ENCODE measurements around the gene LIN28A. TPM values are rescaled to one million over a fixed set of nuclear protein-coding genes. Genes with fewer than 3 reads are reported as not detected.
"Not testable (repeated sequence)": the region's sequence is repeated elsewhere in the genome, so short reads cannot be mapped to it uniquely, and the experiment has no call there.

The LIN28A gene, protein sequence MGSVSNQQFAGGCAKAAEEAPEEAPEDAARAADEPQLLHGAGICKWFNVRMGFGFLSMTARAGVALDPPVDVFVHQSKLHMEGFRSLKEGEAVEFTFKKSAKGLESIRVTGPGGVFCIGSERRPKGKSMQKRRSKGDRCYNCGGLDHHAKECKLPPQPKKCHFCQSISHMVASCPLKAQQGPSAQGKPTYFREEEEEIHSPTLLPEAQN
- total RNA-seq = under 0.01 TPM

DNA sequence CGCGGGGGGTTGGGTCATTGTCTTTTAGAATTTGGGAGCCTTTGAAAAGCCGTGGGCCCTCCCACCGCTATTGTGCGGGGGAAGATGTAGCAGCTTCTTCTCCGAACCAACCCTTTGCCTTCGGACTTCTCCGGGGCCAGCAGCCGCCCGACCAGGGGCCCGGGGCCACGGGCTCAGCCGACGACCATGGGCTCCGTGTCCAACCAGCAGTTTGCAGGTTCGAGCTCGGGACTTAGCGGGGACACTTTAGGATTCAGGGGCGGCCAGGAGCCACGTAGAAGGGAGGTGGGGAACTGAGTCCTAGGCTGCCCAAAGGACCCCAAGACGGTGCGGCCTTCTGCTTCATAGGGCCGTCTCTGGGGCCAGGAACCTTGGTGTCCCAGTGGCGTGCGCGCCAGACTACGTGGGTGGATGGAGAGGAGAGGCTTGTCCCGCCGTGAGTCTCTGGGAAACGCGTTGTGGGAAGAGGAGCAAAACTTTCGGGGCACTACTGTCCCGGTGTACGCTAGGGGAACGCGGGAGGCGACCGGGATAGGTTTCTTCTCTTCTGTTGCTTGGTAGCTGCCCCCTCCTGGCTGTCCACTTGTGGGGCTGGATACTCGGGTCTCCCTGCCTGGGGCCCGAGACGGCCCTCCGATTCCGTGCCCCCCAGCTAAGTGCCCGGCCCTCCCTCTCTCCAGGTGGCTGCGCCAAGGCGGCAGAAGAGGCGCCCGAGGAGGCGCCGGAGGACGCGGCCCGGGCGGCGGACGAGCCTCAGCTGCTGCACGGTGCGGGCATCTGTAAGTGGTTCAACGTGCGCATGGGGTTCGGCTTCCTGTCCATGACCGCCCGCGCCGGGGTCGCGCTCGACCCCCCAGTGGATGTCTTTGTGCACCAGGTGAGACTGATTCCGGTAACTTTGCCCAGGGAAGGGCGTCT, at the start of gene LIN28A:
TSS of gene LIN28A (plus strand) at position 112 of the 918 bp plus-strand sequence. CDS start at position 187, 75 bp downstream.
- DNase-seq (ENCODE audit: low read depth in 2 of 3, low spot score in 2 of 3) = no peak

DNA sequence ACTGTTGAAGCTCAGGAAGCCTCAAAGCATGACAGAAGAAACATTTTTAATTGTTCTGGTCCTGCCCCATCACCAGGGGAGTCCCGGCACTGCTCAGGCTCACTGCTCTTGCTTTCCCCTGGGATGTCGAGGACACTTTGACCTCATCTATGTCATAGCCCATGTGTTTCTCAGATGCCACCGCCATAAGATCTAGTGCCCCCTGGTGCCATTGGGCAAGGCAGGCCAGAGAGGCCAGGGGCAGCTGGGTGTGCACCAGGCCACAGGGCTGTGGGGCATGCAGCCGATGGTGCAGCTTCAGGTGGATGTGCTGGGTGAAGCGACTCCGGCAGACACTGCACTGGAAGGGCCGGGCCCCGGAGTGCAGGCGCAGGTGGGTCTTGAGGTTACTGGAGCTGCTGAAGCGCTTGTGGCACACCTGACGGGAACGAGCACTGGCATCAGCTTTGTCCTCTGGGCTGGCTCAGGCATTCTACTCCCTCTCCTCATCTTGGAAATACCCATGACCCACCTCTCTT, 49.0 kb upstream of the LIN28A start:
- DNase-seq (ENCODE audit: low read depth in 2 of 3, low spot score in 2 of 3) = no peak

DNA sequence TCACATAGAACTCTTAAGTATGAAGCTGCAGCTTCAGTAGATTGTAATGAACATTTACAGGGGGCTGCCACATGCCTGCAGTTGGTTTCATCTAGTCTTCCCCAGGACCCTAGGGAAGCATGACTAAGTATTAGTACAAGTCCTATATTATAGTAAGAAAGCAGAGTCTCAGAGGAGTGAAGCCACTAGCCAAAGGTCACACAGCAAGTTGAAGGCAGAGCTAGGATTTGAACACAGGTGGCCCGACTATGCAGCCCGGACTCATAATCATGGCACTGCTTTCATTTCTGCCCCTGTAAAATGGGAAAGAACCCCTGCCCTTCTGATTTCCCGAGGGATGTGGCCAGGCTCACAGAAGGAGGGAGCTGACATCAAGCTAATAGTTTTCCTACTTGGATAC, 48.3 kb upstream of the LIN28A start:
- no peak for DNase-seq (ENCODE audit: low read depth in 2 of 3, low spot score in 2 of 3)

DNA sequence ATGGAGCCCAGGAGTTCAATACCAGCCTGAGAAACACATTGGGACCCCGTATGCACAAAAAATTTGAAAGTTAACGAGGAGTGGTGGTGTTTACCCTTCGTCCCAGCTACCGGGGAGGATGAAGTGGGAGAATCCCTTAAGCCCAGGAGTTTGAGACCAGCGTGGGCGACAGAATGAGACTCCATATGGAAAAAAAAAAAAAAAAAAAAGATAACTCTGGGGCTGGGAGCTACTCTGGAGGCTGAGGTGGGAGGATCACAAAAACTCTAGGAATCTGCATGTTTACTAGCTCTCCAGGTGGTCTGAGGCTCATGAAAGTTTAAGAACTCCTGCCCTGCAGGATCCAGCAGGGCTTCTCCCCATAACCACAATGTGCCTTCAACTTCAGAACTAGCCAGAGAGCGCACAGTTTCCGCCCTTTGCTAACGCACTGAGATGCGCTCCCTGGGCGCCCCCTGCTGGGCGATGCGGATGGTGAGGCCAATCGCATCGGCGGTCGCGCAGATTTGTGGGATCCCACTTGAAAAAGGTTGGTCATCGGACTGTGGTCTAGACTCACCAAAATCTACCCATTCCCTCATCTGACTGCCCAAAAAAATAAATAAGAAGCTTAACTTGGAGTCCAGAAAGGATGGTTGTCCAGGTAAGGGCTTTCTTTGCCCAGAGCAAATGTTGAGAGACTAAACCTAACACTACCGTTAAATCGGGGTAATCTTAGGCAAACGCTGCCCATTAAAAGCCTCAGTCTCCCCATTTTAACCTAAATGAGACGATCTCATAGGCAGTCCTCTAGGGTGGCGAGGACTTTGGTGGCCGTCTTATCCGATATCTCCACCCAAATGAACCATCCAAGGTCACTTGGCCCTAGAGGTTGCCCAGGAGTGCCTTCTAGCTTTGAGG, 46.8 kb upstream of the LIN28A start:
- DNase-seq (ENCODE audit: low read depth in 2 of 3, low spot score in 2 of 3) = peak; percentile 76 to 95 (median 88)

DNA sequence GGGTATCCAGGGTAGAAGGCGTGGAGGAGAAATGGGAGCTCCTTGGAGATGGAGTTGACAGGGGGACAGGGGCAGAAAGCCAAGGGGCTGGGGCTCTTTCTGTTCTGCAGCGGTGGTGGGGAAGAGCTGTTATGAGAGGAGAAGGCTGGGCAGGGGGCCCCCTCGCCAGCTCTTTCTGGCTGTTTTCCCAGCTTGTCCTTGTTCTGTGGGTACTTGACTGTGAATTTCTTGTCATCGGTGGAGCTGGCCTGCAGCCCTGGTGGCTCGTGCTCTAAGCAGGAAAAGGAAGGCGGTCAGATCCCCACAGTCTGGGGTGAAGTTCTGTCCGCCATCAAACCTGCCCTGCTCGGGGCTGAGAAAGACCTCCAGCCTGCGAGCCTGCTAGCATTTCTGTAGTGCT, 45.7 kb upstream of the LIN28A start:
- no peak for DNase-seq (ENCODE audit: low read depth in 2 of 3, low spot score in 2 of 3)

DNA sequence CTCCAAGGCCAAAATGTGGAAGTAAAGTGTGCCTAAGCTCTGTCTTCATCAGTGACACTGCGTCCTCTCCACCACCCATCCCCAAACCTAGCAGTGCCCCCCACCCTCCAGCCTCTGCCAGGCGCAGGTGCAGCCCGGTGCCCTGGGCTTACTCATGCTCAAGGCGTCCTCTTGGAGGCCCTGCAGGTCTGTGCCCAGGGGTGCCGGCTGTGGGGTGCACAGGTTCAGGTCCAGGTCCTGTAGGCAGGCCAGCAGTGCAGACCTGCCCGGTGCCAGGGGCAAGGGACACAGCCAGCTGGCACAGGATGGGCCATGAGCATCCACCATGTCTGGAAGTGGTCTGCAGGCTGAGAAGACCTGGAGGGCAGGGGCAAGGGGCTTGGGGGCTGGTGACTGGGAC, 43.2 kb upstream of the LIN28A start:
- no peak for DNase-seq (ENCODE audit: low read depth in 2 of 3, low spot score in 2 of 3)

DNA sequence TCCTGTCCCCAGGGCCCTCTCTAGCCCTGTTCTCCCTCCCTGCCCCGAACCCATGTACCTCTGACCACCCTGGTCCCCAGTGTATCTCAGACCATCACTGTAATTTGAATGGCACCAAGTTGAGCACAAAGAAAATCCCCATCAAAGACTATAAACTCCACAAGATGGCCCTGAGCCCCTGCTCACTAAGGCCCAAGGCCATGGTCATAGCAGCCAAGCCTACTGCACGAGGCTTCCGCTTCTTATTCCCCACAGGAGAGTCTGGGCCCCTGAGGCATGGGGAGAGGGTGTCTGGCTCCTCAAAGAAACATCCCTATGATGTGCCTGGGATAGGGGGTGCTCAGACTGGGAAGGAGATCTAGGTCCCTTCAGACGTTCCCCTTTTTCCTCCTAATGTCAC, 42.6 kb upstream of the LIN28A start:
- no peak for DNase-seq (ENCODE audit: low read depth in 2 of 3, low spot score in 2 of 3)

DNA sequence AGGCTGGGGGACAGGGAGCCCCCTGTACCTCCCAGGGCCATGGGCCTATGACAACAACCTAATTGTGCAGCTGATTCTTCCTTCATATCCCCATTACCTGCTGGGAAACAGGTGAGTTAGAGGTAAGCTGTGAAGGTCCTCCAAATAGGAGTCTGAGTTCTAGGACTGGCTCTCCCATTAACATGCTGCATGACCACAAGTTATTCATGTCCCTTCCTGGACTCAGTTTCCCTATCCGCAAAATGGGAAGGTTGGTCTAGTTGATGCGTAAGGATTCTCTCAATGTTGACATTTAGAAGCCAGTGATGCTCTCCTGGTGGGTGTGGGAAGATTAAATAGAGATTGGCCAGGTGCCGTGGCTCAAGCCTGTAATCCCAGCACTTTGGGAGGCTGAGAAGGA, 42.1 kb upstream of the LIN28A start:
- no peak for DNase-seq (ENCODE audit: low read depth in 2 of 3, low spot score in 2 of 3)

DNA sequence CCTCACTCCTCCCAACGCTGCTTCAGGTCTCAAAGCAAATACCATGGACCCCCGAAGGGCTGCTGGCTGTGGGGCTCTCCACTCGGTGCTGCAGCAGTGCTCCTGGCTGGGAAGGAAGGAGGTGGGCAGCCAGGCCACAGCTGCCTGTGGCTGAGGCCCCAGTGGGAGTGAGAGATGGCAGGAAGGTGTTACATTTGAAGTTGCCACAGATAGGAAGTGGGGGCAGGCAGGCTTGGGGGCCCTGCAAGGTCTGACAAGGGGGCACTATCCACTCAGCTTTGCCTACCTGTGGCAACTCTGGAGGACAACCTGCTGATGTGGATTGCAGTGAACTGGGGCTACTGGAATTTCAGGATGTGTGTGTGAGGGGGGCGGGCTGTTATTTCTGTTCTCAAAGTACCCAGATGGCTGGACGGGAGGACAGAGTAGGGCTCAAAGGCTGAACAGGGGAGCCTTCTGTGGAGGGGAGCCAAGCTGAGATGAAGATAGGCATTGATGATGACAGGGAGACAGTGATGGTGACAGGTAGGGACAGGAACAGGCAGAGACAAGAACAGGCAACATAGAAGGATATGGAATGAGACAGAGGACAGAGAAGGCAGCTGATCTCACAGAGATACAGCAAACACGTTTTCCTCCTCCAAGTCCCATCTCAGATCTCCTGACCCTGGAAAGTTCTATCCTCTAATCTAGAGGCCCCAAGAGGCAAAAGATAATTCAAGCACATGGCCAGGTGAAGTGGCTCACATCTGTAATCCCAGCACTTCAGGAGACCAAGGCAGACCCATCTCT, 39.8 kb upstream of the LIN28A start:
- no peak for DNase-seq (ENCODE audit: low read depth in 2 of 3, low spot score in 2 of 3)

DNA sequence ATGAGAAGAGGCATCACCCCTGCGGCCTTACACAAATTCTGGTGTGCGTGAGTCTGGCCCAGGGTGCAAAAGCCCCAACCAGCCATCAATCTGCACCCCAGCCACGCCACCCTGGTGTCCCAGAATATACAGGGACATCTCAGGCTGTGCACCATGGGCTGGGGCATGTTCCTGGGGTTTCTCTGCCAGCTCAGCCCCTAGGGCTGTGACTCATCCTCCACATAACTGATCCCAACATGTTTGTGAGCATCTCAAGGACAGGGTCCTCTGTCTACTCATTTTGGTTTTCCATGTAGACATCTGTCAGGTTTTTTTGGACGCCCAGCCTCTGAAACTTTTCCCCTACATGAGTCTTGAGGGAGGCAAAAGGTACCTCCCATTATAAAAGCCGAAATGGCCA, 38.6 kb upstream of the LIN28A start:
- DNase-seq (ENCODE audit: low read depth in 2 of 3, low spot score in 2 of 3) = no peak

DNA sequence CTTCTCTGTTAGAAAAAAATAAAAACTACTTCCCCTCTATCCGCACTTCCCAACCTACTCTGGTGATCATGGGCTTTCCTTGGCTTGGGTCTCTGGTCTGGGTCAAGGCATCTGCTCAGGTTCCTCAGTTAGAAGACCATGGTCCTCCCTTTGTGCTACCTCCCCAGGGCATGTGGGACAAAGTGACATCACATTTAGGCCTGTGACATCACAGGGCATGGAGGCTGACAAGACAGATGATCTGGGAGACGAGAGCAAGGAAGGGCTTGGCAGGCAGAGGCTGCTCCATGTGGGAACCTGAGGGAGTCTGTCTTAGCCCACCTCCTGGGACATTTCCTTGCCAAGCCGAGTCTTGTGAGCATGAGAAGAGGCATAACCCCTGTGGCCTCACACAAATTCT, 38.0 kb upstream of the LIN28A start, which contains the start of gene ZNF683:
TSS of gene ZNF683 (minus strand) at position 140 of the 400 bp plus-strand sequence. CDS start 4,179 bp downstream, outside the sequence.
- DNase-seq (ENCODE audit: low read depth in 2 of 3, low spot score in 2 of 3) = not testable (repeated sequence)

DNA sequence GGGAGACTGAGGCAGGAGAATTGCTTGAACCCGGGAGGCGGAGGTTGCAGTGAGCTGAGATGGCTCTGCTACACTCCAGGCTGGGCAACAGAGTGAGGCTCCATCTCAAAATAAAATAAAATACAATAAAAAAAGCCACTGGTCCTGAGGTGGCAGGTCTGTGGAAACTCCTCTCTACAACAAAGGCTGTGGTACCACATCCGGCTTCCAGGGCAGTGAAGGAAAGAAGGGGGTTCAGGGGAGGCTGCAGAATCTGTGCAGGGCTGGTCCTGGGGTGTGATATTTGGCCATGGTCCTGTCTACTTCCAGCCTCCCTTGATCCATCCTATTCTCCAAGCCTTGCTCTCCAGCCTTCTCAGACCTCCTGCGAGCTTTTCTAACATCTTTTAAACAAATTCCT, 37.3 kb upstream of the LIN28A start:
- DNase-seq (ENCODE audit: low read depth in 2 of 3, low spot score in 2 of 3) = no peak

DNA sequence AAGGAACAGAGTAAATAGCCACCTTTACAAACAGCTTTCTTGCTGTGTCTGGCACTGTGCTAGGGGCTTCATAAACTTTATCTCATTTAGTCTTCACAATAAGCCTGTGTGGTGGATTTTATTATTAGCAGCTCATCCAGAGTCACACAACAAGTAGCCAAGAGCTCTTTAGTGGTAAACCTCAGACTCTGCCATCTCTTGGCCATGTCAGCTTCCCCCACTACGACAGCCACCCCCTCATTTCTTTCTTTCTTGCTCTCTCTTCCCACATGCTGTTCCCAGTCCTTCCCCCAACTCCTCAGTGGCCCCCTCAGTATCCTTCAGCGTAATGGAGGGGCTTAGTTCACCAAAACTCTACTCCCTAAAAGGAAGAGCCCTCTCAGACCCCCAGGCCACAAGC, 36.8 kb upstream of the LIN28A start:
- DNase-seq (ENCODE audit: low read depth in 2 of 3, low spot score in 2 of 3) = no peak

DNA sequence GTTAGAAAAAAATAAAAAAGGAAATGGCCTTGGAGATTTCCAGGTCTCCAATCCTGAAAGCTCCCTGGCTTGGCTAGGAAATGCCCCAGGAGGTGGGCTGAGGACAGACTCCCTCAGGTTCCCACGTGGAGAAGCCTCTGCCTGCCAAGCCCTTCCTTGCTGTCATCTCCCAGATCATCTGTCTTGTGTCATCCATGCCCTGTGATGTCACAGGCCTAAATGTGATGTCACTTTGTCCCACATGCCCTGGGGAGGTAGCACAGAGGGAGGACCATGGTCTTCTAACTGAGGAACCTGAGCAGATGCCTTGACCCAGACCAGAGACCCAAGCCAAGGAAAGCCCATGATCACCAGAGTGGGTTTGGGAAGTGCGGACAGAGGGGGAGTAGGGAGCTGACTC, 36.3 kb upstream of the LIN28A start:
- not testable (repeated sequence) for DNase-seq (ENCODE audit: low read depth in 2 of 3, low spot score in 2 of 3)

DNA sequence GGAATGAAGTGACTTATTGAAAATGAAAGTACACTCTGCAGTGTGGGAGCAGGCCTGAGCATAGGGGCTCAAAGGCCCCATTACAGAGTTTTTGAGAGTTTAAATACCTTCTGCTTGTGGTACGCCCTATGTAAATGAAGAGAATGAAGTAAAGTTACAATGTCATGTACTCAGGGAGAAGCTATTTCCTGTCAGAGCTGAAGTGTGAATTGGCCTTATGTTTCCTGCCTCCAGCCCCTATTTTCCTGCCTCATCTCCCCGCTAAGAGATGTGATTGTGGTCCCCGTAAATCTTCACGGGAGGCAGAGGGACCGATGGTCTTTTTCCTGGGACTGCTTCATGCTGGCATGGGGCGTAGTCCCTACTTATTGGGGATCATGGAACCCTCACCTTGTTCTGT, 35.5 kb upstream of the LIN28A start:
- peak in 1 of 3 donors; percentile 45 for DNase-seq (ENCODE audit: low read depth in 2 of 3, low spot score in 2 of 3)

DNA sequence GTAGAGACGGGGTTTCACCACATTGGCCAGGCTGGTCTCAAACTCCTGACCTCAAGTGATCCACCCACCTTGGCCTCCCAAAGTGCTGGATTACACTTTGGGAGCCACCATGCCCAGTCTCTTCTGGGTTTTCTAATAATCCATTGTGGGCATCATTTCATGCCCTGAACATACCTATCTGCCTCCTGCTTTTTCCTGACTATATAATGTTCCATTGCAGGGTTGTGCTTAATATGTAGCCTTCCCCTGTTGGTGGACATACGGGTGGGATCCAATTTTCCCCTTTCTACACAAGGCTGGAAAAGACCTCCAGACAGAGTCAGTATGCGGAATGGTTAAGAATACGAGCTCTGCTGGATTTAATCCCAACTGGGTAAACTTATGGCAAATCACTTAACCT, 34.6 kb upstream of the LIN28A start:
- no peak for DNase-seq (ENCODE audit: low read depth in 2 of 3, low spot score in 2 of 3)

DNA sequence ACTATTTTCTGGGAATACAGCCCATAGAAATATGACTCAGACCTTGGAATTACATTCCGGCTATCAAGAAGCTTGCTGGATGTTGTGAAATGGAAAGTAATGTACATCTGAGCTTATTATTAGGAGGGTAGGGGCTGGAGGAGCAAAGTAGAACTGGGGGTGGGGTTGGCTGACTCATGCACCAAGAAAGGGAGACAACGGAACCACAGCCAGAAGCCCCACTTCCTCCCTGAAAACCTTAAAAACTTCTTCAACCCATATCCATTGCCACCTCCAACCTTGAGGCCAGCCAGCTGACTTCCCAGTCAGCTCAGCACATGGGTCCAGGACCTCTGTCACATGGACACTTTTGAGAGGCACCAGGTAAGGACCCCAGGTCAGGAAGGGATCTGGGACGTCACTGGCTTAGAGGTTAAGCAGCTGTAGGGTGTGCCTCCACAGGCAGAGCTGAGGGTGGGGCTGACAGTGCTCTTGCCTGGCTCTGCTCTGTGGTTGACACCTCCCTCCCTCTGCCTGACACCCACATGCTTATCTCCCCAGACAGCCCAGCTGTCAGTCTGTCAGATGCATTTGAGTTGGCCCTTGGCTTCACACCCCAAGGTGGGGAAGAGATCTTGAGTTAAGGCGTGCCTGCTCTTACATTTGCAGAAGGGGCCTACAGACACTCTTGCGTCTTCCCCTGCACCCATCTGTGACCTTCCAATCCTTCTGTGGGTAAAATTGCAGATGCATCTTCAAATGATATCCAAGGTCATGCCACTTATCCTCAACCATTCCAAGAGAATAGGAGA, 32.3 kb upstream of the LIN28A start:
- peak; percentile 57 to 92 (median 79) for DNase-seq (ENCODE audit: low read depth in 2 of 3, low spot score in 2 of 3)

DNA sequence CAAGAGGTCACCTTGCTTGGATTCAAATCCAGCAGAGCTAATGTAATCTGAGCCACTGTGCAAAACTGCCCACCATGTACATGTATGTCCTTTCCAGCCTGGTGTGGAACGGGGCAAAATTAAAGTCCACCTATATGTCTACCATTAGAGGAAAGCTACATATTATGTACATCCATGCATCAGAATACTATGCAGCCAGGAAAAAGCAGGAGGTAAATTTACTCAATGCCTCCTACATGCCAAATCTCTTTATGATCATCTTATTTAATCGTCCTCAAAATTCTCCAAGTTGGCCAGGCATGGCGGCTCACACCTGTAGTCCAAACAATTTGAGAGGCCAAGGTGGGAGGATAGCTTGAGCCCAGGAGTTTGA, 31.8 kb upstream of the LIN28A start:
- DNase-seq (ENCODE audit: low read depth in 2 of 3, low spot score in 2 of 3) = no peak

DNA sequence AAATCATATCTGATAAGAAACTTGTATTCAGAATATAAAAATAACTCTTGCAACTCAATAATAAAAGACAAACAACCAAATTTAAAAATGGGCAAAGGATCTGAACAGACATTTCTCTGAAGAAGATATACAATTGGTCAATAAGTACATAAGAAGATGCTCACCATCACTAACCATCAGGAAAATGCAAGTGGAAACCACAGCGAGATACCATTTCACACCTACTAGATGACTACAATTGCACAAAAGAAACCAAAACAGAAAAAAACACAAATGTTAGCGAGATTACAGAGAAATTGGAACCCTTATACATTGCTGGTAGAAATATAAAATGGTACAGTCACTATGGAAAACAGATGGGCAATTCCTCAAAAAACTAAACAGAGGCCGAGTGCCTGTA, 26.5 kb upstream of the LIN28A start:
- DNase-seq (ENCODE audit: low read depth in 2 of 3, low spot score in 2 of 3) = no peak

Data from hematopoietic multipotent progenitor cell (in vitro differentiated cells).